ENCODE measurements around the gene BROX. TPM values are rescaled to one million over a fixed set of nuclear protein-coding genes. Genes with fewer than 3 reads are reported as not detected.

BROX gene
- total RNA-seq, 3 donors from 2014 or later, result 51.6 to 67.1 (median 60.0) TPM

DNA sequence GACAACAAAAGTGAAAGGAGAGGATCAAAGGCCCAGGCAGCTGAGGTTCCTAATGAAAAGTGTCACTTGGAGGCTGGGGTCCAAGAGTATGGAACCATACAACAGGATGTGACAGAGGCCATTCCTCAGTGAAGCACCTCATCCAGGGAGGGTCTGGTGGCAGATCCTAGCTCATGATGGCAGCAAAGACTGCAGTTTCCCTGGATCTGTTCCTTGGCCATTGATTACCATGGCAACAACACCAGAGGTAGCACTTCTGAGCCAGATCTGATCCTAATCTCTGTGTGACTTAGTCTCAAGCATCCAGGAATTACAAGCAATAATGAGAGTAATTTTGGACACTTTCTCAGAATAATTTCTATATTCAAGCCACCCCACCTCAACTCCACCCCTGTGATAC lies 37.6 kb downstream of the BROX start:
- ATAC-seq (no peak), DNase-seq (no peak)
- Histone ChIP-seq H3K4me3 (no peak overlapping the region), H3K4me1 (ENCODE audit: low read depth) (no peaks in the 10 kb centered on the region), H3K9me3 (no peaks in the 10 kb centered on the region), H3K36me3 (ENCODE audit: low read depth) (no peaks in the 10 kb centered on the region)
- TF ChIP-seq CTCF (IDR thresholded peaks at IDR 0.05), result no peak
- intact Hi-C loops (cut with DNase I, micrococcal nuclease), result no loop called here

DNA sequence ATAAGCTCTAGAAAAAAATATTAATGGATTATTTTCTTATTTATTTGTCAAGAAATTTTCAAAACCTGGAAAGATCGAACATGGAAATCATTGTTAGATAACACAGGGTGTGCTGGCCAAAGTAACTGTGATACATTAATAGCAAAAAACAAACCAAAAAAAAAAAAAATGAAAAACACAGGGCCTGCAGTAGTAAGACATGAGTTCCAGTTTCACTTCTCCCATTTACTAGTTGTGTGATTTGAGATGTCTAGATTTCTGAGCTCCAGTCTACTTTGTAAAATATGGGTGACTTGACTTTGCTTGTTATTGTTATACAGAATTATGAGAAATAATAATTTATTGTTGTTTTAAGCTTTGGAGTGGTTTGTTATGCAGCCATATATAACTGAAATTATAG lies 38.3 kb downstream of the BROX start:
- H3K4me3 ChIP-seq, result no peak overlapping the region
- no peak for TF ChIP-seq CTCF (IDR thresholded peaks at IDR 0.05)
- intact Hi-C loops (cut with DNase I, micrococcal nuclease), result no loop called here

DNA sequence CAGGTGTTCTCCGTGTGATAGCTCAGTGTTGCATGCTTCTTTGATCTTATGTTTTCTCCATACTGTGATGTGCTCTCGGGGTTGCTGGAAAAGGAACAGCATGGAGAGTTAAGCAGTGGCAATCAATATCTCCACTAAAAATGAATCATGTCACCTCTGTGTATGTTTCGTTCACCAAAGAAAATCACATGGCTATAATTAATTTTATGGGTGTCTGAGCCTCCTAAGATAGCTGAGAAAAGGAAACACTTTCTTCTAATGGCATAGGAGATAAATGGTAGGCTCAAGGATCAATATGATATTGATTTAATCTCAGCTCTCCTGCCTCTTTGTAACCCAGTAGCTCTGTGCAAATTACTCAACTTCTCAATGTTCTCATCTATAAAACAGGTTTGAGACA lies 38.9 kb downstream of the BROX start:
- no peaks in the 10 kb centered on the region for H3K9me3 ChIP-seq

More for the DNA sequence above, 38.3 kb downstream of the BROX start:
- Histone ChIP-seq H3K9me3 (no peaks in the 10 kb centered on the region), H3K4me1 (ENCODE audit: low read depth) (no peaks in the 10 kb centered on the region), H3K36me3 (ENCODE audit: low read depth) (no peaks in the 10 kb centered on the region)
- ATAC-seq (no peak), DNase-seq (no peak)

GRCh38 chr1:222754366-222755139 lies 42.2 kb downstream of the BROX start:
- intact Hi-C loops (cut with DNase I, micrococcal nuclease), result no loop called here
- no peak for ATAC-seq
- no peak for TF ChIP-seq CTCF (IDR thresholded peaks at IDR 0.05)

More for the DNA sequence above, 38.9 kb downstream of the BROX start:
- Histone ChIP-seq H3K4me1 (ENCODE audit: low read depth) (no peaks in the 10 kb centered on the region), H3K36me3 (ENCODE audit: low read depth) (no peaks in the 10 kb centered on the region), H3K4me3 (no peak overlapping the region)
- ATAC-seq (no peak), DNase-seq (no peak)
- TF ChIP-seq CTCF (IDR thresholded peaks at IDR 0.05), result no peak
- intact Hi-C loops (cut with DNase I, micrococcal nuclease), result no loop called here

DNA sequence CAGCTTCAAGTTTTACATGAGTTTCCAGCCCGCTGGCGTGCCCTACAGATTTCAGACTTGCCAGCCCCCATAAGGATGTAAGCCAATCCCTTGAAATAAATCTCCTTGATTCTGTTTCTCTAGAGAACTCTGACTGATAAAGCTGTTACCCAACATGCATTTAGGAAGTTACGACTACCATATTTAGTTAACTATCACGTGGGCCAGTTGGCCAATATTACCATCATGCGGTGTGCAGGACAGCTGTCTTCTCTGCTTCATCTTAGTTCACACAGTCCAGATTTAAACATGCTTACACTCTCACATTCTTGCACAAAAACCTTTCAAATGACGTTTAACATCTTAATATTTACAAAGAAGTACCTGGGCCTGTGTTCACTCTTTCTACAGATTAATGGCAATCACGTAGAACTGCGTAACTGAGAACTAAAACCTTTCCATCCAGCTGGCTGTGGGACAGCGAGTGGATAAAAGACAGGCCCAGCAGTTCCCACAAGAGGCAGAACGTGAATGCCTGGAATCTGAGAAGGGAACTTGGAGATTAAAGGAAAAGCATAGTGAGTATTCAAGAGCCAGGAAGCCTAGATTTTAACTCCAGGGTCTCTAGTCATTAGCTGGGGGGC lies 45.4 kb downstream of the BROX start:
- no peak overlapping the region for H3K4me3 ChIP-seq
- no peaks in the 10 kb centered on the region for H3K4me1 ChIP-seq (ENCODE audit: low read depth)
- DNase-seq (no peak), ATAC-seq (no peak)
- H3K36me3 ChIP-seq (ENCODE audit: low read depth), result no peaks in the 10 kb centered on the region
- intact Hi-C loops (cut with DNase I, micrococcal nuclease), result no loop called here
- TF ChIP-seq CTCF (IDR thresholded peaks at IDR 0.05), result no peak
- no peaks in the 10 kb centered on the region for H3K9me3 ChIP-seq

More at GRCh38 chr1:222754366-222755139, 42.2 kb downstream of the BROX start:
- H3K4me1 ChIP-seq (ENCODE audit: low read depth), result no peaks in the 10 kb centered on the region
- H3K4me3 ChIP-seq, result no peak overlapping the region
- no peaks in the 10 kb centered on the region for H3K36me3 ChIP-seq (ENCODE audit: low read depth)
- no peaks in the 10 kb centered on the region for H3K9me3 ChIP-seq
- DNase-seq, result peak in 2 of 3 donors; percentile 17 to 31
